Suprapubic skin (tissue), 4 donors: ENCODE results near the gene LRCH1. TPM values are rescaled to one million over a fixed set of nuclear protein-coding genes. Genes with fewer than 3 reads are reported as not detected.

Source experiments
- DNase-seq, 2 donors: peaks; one replicate each; pipeline ENCODE4 v3.0.0-alpha.2; 2019; ENCODE audit warnings: low spot score in 2 of 2
- H3K27ac ChIP-seq: fragments of 200-600 bp; sonication (generic); one replicate; pipeline ENCODE4 v1.5.1; 2019
- H3K27me3 ChIP-seq: fragments of 200-600 bp; sonication (generic); one replicate; pipeline ENCODE4 v1.5.1; 2019
- H3K36me3 ChIP-seq: fragments of 200-600 bp; sonication (generic); one replicate; pipeline ENCODE4 v1.5.1; 2019
- H3K4me1 ChIP-seq: fragments of 200-600 bp; sonication (generic); one replicate; pipeline ENCODE4 v1.5.1; 2019
- H3K4me3 ChIP-seq: fragments of 200-600 bp; sonication (generic); one replicate; pipeline ENCODE4 v1.5.1; 2019; ENCODE audit warnings: mild to moderate bottlenecking
- H3K9me3 ChIP-seq: fragments of 200-600 bp; sonication (generic); one replicate; pipeline ENCODE4 v1.5.1; 2019
- EP300 ChIP-seq: sonication (generic); formaldehyde crosslinking; IDR thresholded peaks from one replicate; pipeline ENCODE4 v1.6.1; 2017; ENCODE audit warnings: antibody characterized with exemption
- POLR2A ChIP-seq, 2 donors: fragments of 450-650 bp; IDR thresholded peaks; one replicate each; pipeline ENCODE4 v1.6.1; 2017; ENCODE audit warnings: antibody characterized with exemption in 2 of 2, mild to moderate bottlenecking in 2 of 2, moderate library complexity in 2 of 2
- POLR2AphosphoS5 ChIP-seq, 3 donors: sonication (generic); formaldehyde crosslinking; IDR thresholded peaks; one replicate each; pipeline ENCODE4 v1.6.1; 2017; ENCODE audit warnings: antibody characterized with exemption in 3 of 3
- WGBS: methylation state at CpG from one replicate; pipeline ENCODE4 v1.1.5; 2018; 5-methylcytosine and 5-hydroxymethylcytosine counted together
- total RNA-seq, 4 donors: library from RNA; depleted of rRNA; stranded (reverse); fragments of >200 nt; gene quantifications; one replicate each; pipeline ENCODE4 v1.1.0, GENCODE V29; 2016
- TF ChIP-seq, protein P1 (sequence below), 2 donors: fragments of 200-600 bp in 1 of 2; fragments of 450-650 bp in 1 of 2; sonication (generic) in 1 of 2; IDR thresholded peaks; one replicate each; pipeline ENCODE4 v1.5.1; 2016 to 2019; ENCODE audit warnings: antibody characterized with exemption in 2 of 2, mild to moderate bottlenecking in 1 of 2, moderate library complexity in 1 of 2

The LRCH1 gene
- total RNA-seq, 4 donors from 2014 or later = 29.1 to 44.7 (median 34.9) TPM

- Histone ChIP-seq H3K27me3 (no peaks in the 10 kb centered on the region), H3K4me3 (peak overlapping the region; percentile 28), H3K27ac (peak overlapping the region; percentile 54), H3K9me3 (no peaks in the 10 kb centered on the region), H3K4me1 (peaks cover 31% of the 10 kb centered on the region), H3K36me3 (no peaks in the 10 kb centered on the region)
- DNase-seq = no peak
- TF ChIP-seq POLR2AphosphoS5 (IDR thresholded peaks at IDR 0.05) (no peak), POLR2A (IDR thresholded peaks at IDR 0.05) (no peak), EP300 (no peak)
- TF ChIP-seq, protein P1, sequence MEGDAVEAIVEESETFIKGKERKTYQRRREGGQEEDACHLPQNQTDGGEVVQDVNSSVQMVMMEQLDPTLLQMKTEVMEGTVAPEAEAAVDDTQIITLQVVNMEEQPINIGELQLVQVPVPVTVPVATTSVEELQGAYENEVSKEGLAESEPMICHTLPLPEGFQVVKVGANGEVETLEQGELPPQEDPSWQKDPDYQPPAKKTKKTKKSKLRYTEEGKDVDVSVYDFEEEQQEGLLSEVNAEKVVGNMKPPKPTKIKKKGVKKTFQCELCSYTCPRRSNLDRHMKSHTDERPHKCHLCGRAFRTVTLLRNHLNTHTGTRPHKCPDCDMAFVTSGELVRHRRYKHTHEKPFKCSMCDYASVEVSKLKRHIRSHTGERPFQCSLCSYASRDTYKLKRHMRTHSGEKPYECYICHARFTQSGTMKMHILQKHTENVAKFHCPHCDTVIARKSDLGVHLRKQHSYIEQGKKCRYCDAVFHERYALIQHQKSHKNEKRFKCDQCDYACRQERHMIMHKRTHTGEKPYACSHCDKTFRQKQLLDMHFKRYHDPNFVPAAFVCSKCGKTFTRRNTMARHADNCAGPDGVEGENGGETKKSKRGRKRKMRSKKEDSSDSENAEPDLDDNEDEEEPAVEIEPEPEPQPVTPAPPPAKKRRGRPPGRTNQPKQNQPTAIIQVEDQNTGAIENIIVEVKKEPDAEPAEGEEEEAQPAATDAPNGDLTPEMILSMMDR (IDR thresholded peaks at IDR 0.05) = no peak
- WGBS = 43% methylated on average over 13 of the region's 13 CpGs
Measured at GRCh38 chr13:46641274-46642081, 88.5 kb downstream of the LRCH1 start.

GRCh38 chr13:46642254-46642653, 89.3 kb downstream of the LRCH1 start:
- no peak for DNase-seq
- Histone ChIP-seq H3K4me3 (no peak overlapping the region), H3K9me3 (no peaks in the 10 kb centered on the region), H3K27me3 (no peaks in the 10 kb centered on the region), H3K27ac (peak overlapping the region; percentile 54), H3K36me3 (no peaks in the 10 kb centered on the region), H3K4me1 (peaks cover 31% of the 10 kb centered on the region)
- TF ChIP-seq, protein P1 (IDR thresholded peaks at IDR 0.05) = no peak
- TF ChIP-seq POLR2A (IDR thresholded peaks at IDR 0.05) = no peak
- 91% methylated on average over 4 of the region's 4 CpGs for WGBS

DNA sequence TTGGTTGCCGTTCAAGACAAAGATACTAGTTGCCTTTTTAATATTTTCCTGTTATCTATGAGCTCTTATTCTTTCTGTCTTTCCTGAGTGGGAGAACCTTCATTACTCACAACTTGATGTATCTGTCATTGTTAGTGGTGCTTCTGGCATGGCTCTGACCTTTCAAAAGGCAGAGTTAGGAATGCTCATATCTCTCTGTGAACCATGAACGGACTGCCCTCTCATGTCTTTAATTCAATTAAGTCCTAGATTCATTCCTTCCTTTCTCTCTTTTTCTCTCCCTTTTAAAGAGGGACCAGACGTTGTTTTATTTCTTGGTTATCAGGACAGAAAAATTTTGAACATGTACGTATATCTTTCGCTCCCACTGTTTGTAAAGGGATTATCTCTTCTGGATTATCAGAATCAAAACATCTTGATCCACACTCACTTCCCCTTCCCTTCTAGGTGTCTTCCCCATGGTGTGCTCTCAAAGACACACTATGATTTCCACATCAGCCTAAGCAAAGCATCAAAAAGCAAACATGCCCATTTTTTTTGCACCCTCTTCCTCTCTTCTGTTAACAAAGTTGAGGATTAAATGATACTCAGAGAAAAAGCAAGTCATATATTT, 90.3 kb downstream of the LRCH1 start:
- no peaks in the 10 kb centered on the region for H3K36me3 ChIP-seq
- TF ChIP-seq POLR2A (IDR thresholded peaks at IDR 0.05) (no peak), EP300 (no peak), POLR2AphosphoS5 (IDR thresholded peaks at IDR 0.05) (no peak)
- TF ChIP-seq, protein P1 (IDR thresholded peaks at IDR 0.05) = no peak
- H3K4me1 ChIP-seq = peaks cover 36% of the 10 kb centered on the region
- no peak overlapping the region for H3K4me3 ChIP-seq
- no peak for DNase-seq
- H3K27ac ChIP-seq = peak overlapping the region; percentile 54
- H3K27me3 ChIP-seq = no peaks in the 10 kb centered on the region
- H3K9me3 ChIP-seq = no peaks in the 10 kb centered on the region
- WGBS = 80% methylated on average over 5 of the region's 5 CpGs

DNA sequence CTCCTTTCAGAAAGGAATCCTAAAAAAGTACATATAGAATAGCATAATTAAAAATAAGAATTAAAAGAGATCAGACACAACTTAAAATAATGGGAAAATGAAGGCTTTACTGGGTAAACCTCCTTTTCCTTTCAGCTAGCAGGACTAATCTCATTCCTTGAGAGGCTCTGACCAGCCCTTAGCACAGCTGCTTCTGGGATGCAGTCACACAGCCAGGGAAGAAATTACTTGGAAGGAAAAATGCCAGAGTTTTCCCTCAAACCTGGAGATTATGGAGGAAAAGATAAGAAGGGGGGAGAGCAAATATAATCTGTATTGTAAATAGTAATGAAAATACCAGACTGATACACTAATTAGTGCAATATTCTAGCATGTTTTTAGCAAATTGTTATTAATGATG, 91.8 kb downstream of the LRCH1 start:
- Histone ChIP-seq H3K9me3 (no peaks in the 10 kb centered on the region), H3K27me3 (no peaks in the 10 kb centered on the region), H3K4me1 (peaks cover 27% of the 10 kb centered on the region), H3K36me3 (no peaks in the 10 kb centered on the region), H3K4me3 (no peak overlapping the region), H3K27ac (no peak overlapping the region)
- DNase-seq = no peak
- TF ChIP-seq POLR2AphosphoS5 (IDR thresholded peaks at IDR 0.05) (no peak), POLR2A (IDR thresholded peaks at IDR 0.05) (no peak), EP300 (no peak)
- TF ChIP-seq, protein P1 (IDR thresholded peaks at IDR 0.05) = no peak

DNA sequence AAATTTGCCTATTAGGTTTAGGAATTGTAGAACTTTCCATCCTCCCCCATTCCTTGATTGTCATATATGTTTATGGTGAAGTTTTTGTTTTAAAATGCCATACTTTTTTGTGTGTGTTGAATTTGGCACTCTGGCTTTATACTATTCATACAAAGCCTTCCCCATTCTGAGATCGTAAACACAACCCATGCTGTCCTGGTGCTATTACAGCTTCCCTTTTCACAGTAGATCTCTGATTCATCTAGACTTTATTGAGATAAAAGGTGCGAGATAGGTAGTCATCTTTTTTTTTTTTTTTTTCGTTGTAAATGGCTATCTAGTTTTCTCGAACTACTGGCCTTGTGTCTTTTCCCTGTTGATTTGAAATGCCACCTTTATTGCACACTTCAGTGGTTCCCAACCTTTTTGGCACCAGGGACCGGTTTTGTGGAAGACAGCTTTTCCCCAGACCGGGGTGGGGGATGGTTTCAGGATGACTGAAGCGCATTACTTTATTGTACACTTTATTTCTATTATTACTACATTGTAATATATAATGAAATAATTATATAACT, 94.6 kb downstream of the LRCH1 start:
- Histone ChIP-seq H3K36me3 (no peaks in the 10 kb centered on the region), H3K4me3 (no peak overlapping the region), H3K9me3 (no peaks in the 10 kb centered on the region), H3K27ac (no peak overlapping the region), H3K4me1 (peaks cover 12% of the 10 kb centered on the region), H3K27me3 (no peaks in the 10 kb centered on the region)
- no peak for DNase-seq
- 78% methylated on average over 7 of the region's 7 CpGs for WGBS
- TF ChIP-seq POLR2AphosphoS5 (IDR thresholded peaks at IDR 0.05) (no peak), POLR2A (IDR thresholded peaks at IDR 0.05) (no peak), EP300 (no peak)
- TF ChIP-seq, protein P1 (IDR thresholded peaks at IDR 0.05) = no peak
